ENCODE measurements around the gene OMA1. TPM values are rescaled to one million over a fixed set of nuclear protein-coding genes. Genes with fewer than 3 reads are reported as not detected.

OMA1 gene
- total and polyA plus RNA-seq, 7 donors, result 10.6 to 74.9 (median 34.3) TPM

DNA sequence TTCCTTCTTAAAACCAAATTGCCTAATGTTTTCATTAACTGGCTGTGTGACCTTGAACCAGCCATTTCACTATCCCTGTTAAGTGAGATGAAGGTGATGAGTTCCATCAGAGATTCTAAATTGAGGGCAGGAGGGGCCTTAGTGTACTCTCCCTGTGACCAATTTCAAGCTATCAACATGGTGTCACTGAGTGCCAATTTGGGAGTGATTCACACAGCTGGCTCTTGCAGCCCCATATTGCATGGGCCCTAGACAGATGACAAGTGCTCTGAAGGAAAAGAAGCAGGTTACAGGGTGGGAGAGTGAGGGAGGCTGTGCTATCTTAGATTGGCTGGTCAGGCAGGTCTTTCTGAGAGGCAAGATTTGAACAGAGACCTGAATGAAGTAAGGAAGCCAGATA, 43.5 kb upstream of the OMA1 start:
- Histone ChIP-seq H3K27ac (no peak overlapping the region), H3K27me3 (no peaks in the 10 kb centered on the region), H3K9me3 (no peaks in the 10 kb centered on the region), H3K4me3 (no peak overlapping the region), H3K4me1 (peaks cover 0 to 38% (median 25%) of the 10 kb centered on the region in 4 donors), H3K36me3 (no peaks in the 10 kb centered on the region)
- TF ChIP-seq, protein P1, sequence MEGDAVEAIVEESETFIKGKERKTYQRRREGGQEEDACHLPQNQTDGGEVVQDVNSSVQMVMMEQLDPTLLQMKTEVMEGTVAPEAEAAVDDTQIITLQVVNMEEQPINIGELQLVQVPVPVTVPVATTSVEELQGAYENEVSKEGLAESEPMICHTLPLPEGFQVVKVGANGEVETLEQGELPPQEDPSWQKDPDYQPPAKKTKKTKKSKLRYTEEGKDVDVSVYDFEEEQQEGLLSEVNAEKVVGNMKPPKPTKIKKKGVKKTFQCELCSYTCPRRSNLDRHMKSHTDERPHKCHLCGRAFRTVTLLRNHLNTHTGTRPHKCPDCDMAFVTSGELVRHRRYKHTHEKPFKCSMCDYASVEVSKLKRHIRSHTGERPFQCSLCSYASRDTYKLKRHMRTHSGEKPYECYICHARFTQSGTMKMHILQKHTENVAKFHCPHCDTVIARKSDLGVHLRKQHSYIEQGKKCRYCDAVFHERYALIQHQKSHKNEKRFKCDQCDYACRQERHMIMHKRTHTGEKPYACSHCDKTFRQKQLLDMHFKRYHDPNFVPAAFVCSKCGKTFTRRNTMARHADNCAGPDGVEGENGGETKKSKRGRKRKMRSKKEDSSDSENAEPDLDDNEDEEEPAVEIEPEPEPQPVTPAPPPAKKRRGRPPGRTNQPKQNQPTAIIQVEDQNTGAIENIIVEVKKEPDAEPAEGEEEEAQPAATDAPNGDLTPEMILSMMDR (IDR thresholded peaks at IDR 0.05), result no peak
- no peak for TF ChIP-seq POLR2AphosphoS5 (IDR thresholded peaks at IDR 0.05)
- TF ChIP-seq POLR2A (IDR thresholded peaks at IDR 0.05), result no peak
- TF ChIP-seq EP300 (IDR thresholded peaks at IDR 0.05), result no peak
- intact Hi-C loops (cut with DNase I), result no loop called here
- DNase-seq, result no peak

DNA sequence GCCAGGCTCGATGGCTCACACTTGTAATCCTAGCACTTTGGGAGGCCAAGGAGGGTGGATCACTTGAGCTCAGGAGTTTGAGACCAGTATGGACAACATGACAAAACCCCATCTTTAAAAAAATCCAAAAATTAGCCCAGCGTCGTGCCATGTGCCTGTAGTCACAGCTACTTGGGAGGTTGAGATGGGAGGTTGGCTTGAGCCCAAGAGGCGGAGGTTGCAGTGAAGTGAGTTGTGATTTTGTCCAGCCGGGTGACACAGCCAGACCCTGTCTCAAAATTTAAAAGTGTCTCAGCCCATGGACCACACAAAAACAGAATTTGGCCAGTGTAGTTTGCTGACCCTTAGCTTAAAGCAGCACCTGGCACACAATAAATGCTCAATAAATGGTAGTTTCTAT, 41.9 kb upstream of the OMA1 start:
- Histone ChIP-seq H3K4me3 (no peak overlapping the region), H3K36me3 (no peaks in the 10 kb centered on the region), H3K27me3 (no peaks in the 10 kb centered on the region), H3K9me3 (no peaks in the 10 kb centered on the region), H3K4me1 (peaks cover 0 to 51% (median 40%) of the 10 kb centered on the region in 4 donors), H3K27ac (no peak overlapping the region)
- 83 to 86% methylated on average over 5 of the region's 5 CpGs for WGBS, 2 donors
- TF ChIP-seq EP300 (IDR thresholded peaks at IDR 0.05), result no peak
- no peak for TF ChIP-seq POLR2A (IDR thresholded peaks at IDR 0.05)
- TF ChIP-seq POLR2AphosphoS5 (IDR thresholded peaks at IDR 0.05), result no peak
- TF ChIP-seq, protein P1 (IDR thresholded peaks at IDR 0.05), result no peak
- intact Hi-C loops (cut with DNase I), result no loop called here
- DNase-seq, result no peak

DNA sequence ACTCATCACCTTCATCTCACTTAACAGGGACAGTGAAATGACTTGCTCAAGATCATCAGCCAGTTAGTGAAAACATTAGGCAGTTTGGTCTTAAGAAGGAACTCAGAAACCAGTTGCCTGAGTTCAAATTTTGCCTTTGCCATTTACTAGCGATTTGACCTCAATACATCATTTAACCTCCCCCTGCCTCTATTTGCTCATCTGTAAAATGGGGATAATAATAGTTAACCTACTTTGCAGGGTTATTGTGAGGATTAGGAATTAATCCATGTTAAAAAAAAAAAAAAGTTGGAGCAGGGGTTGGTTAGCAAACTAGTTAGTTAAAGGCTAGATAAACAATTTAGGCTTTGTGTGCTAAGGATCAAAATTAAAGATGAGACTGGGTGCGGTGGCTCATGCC, 41.1 kb upstream of the OMA1 start:
- H3K4me1 ChIP-seq, result peaks cover 0 to 47% (median 36%) of the 10 kb centered on the region in 4 donors
- H3K27ac ChIP-seq, result no peak overlapping the region
- DNase-seq, result no peak
- no peaks in the 10 kb centered on the region for H3K36me3 ChIP-seq
- H3K9me3 ChIP-seq, result no peaks in the 10 kb centered on the region
- intact Hi-C loops (cut with DNase I), result no loop called here
- TF ChIP-seq EP300 (IDR thresholded peaks at IDR 0.05) (no peak), POLR2AphosphoS5 (IDR thresholded peaks at IDR 0.05) (no peak), POLR2A (IDR thresholded peaks at IDR 0.05) (no peak)
- TF ChIP-seq, protein P1 (IDR thresholded peaks at IDR 0.05), result no peak
- no peaks in the 10 kb centered on the region for H3K27me3 ChIP-seq
- WGBS, 2 donors, result 91 to 93% methylated on average over 2 of the region's 2 CpGs
- H3K4me3 ChIP-seq, result no peak overlapping the region

DNA sequence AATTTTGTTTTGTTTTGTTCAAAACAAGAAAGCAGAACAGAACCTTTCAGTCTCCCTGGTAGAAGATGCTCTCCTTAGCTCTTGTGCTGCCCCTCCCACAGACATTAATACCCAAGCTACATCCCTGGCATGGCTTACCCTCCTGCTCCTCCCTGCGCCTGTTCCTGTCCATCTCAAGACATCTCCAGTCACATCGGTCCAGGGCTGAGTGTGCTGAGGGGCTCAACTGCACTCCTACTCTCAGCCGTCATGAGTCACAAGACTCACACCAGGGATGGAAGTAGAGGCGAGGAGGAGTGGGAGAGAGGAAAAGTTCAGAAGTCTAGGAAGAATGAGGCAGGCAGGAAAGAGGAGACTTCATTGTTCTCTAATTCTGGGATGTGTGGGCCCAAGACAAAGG, 39.7 kb upstream of the OMA1 start:
- H3K36me3 ChIP-seq, result no peaks in the 10 kb centered on the region
- H3K27ac ChIP-seq, result peak overlapping the region in 1 of 4 donors; percentile 81
- 91 to 92% methylated on average over 4 of the region's 4 CpGs for WGBS, 2 donors
- H3K27me3 ChIP-seq, result no peaks in the 10 kb centered on the region
- TF ChIP-seq, protein P1 (IDR thresholded peaks at IDR 0.05), result no peak
- no peak for TF ChIP-seq POLR2AphosphoS5 (IDR thresholded peaks at IDR 0.05)
- TF ChIP-seq EP300 (IDR thresholded peaks at IDR 0.05), result no peak
- TF ChIP-seq POLR2A (IDR thresholded peaks at IDR 0.05), result no peak
- no peak overlapping the region for H3K4me3 ChIP-seq
- DNase-seq, result no peak
- intact Hi-C loops (cut with DNase I), result no loop called here
- no peaks in the 10 kb centered on the region for H3K9me3 ChIP-seq
- H3K4me1 ChIP-seq, result peaks cover 0 to 36% (median 26%) of the 10 kb centered on the region in 4 donors

DNA sequence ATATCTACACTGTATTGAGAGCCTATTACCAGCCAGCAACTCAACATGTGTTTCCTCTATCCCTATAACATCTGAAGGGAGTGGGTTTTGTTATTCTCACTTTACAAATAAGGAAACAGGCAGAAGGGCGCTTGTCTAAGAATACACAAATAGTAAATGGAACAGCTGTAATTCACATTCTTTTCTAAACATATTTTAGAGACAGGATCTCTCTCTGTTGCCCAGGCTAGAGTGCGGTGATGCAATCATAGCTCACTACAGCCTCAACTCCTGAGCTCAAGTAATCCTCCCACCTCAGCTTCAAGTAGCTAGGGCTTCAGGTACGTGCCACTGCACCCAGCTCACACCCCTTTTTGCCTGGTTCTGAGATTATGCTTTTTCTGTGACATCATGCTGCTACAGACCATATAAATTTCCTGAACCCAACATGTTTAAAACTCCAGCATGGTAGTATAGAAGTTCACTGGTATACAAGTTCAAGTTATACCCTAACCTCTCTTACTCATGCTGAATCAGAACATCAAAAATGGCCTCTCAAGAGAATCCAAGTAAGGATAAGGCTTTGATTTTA, 39.1 kb upstream of the OMA1 start:
- no peaks in the 10 kb centered on the region for H3K36me3 ChIP-seq
- TF ChIP-seq POLR2A (IDR thresholded peaks at IDR 0.05), result no peak
- no peak for TF ChIP-seq POLR2AphosphoS5 (IDR thresholded peaks at IDR 0.05)
- peaks cover 0 to 34% (median 26%) of the 10 kb centered on the region in 4 donors for H3K4me1 ChIP-seq
- intact Hi-C loops (cut with DNase I), result no loop called here
- no peaks in the 10 kb centered on the region for H3K9me3 ChIP-seq
- WGBS, 2 donors, result 35 to 36% methylated on average over 3 of the region's 3 CpGs
- peak overlapping the region in 3 of 4 donors; percentile 66 to 81 (median 73) for H3K27ac ChIP-seq
- DNase-seq, result peak; percentile 71
- H3K27me3 ChIP-seq, result no peaks in the 10 kb centered on the region
- H3K4me3 ChIP-seq, result no peak overlapping the region

Data from sigmoid colon (tissue), 7 donors.